GM19463 (cell line): ENCODE measurements around the gene C10orf67.
"Not testable (repeated sequence)": the region's sequence is repeated elsewhere in the genome, so short reads cannot be mapped to it uniquely, and the experiment has no call there.

ENCODE experiments used
- ATAC-seq: cut with Tn5 transposase; IDR thresholded peaks from one replicate; pipeline ENCODE4 v1.9.1; 2021; ENCODE audit warnings: mild to moderate bottlenecking, moderate library complexity; ENCODE audit not compliant: unreplicated experiment

C10orf67 gene

DNA sequence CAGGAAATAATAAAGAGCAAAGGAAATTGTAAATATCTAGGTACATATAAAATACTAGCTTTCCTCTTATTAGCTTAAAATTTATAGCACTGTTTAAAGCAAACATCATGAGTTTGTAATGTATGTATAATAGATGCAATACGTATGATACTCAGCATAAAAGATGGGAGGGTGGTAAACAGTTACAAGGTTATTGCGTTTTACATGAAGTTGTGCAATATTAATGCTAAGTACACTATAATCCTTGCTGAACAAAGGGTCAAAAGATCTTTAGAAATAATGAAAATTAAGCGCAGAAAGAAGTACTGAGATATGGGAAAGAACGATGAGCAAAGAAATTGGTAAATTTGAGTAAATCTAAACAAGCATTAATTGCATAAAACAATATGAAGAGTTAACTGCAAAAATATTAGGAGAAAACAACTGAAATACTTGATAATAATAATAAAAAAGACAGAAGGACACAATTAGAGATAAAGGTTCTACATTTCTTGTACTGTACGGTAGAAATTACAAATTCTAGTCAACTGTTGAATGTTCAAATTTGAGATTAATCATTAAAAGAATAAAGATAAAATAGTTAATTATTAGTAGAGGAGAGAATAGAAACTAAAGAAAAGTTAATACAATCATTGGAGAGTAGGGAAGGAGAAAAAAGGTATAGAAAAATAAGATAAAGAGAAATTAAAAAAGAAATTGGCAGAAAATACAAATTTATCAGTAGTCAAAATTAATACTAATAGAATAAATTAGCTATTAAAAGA lies 17.9 kb downstream of the C10orf67 start:
- ATAC-seq, result no peak

DNA sequence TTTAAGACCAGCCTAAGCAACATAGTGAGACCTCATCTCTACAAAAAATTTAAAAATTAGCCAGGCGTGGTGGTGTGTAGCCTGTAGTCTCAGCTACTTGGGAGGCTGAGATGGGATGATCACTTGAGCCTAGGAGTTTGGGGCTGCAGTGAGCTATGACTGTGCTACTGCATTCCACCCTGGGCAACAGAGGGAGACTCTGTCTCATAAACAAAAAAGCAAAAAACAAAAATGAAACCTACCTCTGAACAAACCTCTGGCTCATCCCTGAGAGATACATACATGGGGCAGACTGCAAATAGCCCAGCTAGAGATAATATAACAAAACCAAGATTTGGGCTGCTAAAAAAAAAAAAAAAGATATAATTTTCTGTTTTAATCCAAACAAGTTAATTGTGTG lies 19.5 kb downstream of the C10orf67 start:
- ATAC-seq, result peak; percentile 90

DNA sequence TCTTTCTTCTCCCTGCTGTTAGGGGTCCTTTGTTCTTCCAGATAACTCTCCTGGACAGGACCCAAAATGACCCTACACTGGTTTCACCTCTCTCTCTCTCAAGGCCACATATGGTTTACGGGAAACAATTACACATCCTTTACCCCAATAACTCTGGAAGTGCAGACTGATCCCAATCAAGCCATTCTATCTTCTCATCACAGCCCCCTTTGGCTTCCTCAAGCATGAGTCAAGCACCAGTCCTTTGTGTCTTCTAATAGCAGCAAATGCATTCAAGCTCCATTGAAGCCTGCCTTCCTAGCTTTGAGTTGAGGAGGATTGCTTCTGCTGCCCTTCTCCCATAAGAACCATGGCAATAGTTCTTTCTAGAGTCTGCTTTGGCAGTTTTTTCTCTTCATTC lies 20.2 kb downstream of the C10orf67 start:
- no peak for ATAC-seq

DNA sequence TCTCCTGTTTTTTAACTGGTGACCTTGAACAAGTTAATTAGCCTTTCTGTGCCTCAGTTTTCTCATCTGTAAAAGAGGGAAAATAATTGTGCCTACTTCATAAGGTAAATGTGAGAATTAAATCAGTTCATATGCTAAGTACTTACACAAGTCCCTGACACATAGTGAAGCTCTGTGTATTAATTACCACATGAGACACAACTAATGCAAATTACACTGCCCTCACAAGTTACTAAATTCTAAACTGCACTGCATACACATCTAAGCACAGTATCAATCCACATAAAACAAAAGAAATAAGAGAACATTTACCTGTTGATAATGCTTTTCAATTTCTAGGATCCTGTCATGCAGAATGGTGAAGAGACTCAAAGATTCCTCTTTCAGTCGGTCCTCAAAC lies 22.5 kb downstream of the C10orf67 start:
- ATAC-seq, result no peak

DNA sequence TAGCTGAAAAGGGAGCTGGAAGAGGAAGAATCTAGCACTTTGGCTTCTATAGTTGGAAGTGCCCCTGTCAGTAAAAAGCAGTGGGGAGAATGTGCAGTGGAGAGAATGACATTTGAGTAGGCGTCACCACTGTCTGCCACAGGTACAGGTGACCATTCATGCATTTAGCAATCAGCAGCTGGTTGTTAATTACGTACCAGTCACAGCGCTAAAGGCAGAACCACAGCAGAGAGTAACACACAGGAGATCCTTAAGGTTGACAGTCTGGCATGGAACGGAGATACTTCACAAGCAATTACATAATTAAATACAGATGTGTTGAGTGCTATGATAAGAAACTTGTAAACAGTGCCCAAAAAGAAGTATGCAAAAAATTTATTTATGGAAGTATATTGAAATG lies 24.8 kb downstream of the C10orf67 start:
- no peak for ATAC-seq

DNA sequence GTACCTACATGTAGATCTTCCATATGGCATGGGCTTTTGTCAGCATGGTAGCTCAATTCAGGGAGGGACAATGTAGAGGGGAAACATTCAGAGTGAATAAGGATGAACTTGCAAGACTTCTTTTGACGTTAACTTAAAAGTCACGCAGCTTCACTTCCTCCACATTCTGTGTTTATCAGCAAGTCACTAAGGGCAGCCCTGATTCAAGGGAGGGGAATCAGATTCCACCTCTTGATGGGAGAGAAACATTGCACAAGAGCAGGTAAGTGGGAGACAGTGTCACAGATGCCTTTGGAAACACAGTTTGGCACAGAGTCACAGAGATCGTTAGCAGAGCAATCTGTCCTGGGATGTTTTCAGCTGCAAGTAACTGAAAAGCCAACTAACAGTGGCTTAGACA lies 26.2 kb downstream of the C10orf67 start:
- no peak for ATAC-seq

DNA sequence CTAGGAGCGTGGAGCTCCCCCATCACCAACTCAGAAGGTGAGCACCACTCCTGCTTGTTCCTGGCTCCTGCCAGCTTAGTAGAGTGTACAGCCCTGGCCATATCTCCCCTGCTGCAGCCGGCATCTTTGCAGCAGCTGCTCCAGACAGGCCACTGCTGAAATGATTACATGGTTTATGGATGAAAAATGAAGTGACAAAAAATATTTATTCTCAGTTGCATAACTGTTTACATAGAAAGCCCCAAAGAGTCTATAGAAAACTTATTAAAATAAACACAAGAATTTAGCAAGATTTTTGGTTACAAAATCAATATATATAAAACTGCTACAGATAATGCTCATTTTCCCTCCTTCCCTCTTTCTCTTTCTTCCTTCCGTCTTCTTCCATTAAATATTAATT lies 27.2 kb downstream of the C10orf67 start:
- ATAC-seq, result no peak

DNA sequence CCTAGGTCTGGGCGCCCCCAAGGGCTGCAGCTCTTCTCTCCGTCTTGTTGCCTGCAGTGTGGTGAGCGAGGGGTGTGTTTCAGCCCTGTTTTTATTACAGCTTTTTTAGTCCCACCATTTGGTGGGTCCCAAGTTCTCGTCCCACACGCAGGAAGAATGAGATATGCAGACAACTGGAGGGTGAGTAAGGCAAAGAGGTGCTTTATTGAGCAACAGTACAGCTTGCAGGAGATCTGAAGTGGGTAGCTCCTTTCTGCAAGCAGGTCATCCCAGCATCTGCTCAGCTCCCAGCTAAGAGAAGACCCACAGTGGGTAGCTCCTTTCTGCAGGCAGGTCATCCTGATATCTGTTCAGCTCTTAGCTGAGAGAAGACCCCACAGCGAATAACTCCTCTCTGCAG lies 28.2 kb downstream of the C10orf67 start:
- no peak for ATAC-seq

DNA sequence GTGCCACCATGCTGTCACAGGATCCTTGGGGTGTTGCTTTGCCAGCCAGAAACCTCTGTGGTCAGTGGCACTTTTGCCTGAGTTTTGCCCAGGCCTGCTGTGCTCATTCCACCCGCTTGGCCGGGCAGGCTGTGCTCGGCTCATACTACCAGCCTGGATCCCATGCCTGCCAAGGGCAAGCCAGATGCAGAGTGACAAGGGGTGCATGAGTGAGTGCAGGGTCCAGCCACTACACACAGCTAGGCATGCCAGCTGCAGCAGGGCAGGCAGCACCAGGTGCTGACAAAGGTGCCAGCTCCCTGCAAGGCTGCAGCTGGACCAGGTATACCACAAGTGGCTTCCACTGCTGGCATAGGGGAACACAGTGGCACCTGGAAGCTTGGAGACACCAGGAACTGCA lies 28.6 kb downstream of the C10orf67 start:
- no peak for ATAC-seq

DNA sequence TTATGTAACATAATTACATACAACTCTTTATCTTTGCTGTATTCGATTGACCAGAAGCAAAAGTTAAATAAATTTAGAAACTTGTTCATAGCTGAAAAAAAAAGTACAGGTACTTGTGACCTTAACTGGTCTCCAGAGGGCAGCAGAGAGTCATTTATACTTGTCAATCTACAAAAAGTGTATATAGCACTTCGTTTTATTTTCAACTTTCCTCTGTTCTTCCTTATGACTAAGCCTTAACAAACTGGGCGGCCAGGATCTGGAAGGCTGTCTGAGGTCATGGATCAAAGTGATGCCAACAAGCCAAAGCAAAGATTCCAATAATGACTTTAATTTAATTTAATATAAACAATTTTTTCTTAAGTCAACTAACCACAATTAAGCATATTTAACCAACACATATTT lies 29.8 kb downstream of the C10orf67 start:
- peak; percentile 51 for ATAC-seq

DNA sequence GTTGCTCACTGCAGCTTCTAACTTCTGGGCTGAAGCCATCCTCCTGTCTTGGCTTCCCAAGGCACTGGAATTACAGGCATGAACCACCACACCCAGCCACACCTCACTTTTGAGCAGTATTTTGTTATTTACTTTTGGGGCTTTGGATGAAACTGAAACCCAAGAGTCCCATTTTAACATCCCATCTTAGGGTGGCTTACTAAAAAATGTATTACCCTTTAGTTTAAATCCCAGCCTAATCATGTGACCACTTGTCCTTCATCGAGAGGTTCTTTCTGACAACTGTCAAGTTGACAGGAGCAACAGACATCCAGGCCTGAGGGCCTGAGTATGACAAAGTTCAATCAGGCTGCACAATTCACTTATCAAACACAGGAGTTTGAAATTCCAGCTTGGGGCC lies 33.6 kb downstream of the C10orf67 start:
- no peak for ATAC-seq

DNA sequence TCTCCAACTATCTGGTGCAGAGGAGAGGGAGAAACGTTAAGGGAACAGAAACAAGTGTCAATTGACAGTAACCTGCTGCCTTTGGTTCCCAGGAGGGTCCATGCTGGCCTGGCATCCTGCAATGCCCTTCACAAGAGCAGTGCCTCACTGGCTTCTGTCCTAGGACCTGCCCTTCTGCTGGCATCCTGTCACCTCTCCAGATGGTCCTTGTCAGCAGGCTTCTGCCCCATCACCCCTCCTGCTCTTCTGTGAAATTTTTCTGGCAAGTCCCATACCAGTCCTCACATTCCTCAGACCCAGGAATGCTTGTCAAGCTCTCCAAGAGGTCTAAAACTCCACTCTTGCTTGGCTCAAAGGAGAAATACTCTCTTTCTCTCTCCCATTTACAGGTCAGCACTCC lies 34.2 kb downstream of the C10orf67 start:
- ATAC-seq, result no peak

DNA sequence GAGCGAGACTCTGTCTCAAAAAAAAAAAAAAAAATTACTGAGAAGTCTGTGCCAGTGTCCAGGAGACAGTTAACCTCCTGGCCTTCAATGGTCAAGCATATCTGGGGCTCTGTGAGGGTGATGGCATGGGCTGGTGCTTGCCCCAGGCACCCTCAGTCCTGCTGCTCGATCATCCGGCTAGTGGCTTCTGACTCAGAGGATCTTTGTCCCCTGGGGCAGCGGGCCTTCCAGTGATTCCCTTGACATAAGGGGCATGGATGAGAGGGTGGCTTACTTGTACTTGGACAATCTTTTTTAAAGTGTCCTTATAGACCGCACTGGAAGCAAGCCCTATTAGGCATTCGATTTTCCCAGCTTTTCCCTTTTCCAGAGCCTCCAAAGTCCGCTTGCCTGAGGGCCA lies 44.6 kb downstream of the C10orf67 start:
- ATAC-seq, result not testable (repeated sequence)

DNA sequence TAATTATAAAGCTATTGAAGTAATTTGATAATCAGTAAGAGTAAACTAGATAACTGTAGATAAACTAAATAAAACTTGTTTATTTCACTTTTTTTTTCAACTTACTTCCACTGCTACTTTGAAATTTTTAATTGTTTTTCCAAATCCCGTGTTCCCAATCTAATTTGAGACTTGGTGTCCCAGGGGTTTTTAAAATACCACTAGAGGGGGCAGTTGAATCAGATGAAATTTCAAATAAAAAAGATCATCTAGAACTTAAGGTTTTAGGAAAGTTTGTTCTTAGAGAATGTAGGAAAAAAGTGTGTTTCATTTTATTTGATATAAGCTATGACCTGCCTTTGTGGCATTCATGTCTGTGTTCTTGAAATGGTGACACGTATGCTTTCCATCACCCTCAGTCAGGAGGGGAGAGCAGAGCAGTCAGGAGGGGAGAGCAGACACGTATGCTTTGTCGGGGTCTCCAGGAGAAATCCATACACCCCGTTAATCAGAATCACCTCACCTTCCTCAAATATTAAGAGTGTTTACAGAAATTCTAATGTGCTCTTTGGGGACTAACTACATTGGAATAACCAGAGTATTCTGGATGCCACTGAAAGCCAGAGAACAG lies 49.9 kb downstream of the C10orf67 start:
- ATAC-seq, result no peak

DNA sequence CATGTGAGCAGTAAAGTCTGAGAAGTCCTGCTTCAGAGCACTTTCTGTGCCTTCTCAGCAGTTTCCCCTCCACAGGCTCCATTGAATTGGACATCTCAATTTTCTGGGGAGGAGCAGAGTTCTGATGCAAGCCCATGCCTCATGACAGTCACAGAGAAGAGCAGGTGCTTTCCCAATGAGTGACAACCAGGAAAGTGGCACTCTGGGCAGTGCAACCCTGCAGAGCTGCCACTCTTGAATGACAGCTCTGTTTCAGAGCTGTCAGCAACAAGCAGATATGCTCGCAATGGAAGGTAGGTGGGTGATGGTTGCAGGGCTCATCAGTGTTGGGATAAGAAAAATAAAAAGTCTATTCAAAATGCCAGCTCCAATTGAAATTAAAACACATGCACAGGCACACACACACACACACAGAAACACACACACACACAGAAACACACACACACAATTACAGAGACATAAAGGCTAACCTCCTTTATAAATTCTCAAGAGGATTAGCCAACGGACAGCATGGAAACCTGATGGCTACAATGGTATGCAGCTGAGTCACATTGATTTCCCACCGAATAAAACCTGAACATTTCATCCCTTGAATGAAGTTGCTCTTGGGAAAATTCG lies 50.5 kb downstream of the C10orf67 start:
- no peak for ATAC-seq

DNA sequence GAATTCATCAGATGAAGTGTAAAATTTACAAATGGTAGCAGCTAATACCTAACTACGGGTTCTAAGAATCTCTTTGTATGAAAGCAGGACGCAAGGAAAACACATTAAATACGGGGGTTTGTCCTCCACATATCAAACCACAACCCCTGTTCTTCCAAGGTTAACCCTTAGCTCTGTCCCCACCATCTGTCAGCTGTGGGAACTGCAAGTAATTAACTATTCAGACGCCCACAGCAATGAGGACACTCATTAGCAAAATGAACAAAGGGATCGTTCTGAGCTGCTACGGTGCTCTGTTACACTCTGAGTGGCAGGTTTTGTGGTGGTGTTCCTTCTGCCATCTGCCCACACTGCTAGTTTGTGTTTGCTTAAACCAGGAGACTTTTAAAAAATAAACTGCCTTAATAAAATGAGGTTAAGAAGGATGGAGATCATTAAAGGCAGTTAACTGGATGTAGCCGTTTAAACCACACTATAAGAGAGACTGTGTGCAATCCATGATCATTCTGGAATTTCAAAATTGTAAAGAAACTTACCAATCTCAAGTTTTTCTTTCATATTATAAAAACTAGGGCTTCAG lies 51.4 kb downstream of the C10orf67 start:
- peak; percentile 94 for ATAC-seq

DNA sequence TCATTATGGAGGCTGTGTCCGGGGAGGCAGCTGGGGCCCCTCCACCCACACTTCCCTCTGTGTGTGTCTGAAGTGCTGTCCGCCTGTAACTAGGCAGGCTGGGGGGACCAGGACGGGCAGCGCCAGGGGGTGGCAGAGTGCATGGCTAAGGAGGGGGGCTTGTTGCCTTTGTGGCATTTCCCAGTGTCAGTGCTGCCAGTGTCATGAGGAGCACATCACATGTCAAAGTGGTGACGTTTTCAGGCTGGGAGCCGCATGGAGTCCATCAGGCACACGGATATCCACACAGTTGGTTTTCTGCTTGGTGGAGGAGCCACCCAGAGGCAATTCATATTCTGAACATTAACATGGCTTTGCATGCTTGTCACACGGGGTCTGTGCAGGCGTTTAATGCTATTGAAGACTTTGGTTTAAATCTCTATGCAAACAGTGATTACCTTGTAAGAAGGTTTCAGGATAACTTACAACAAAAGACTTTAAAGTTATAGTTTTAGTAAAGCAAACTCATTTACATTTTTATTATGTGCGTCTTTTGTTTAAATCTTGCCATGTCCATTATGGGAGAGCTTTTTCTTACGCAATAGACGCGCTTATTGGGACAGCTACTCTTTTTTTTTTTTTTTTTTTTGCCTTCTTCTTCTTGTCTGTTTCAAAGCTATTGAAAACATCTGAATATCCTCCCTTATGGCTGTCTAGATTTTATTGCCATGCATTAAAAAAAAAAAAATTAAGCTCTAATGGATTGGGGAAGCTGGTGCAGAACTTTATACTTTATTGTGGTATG lies 52.9 kb downstream of the C10orf67 start:
- ATAC-seq, result no peak

DNA sequence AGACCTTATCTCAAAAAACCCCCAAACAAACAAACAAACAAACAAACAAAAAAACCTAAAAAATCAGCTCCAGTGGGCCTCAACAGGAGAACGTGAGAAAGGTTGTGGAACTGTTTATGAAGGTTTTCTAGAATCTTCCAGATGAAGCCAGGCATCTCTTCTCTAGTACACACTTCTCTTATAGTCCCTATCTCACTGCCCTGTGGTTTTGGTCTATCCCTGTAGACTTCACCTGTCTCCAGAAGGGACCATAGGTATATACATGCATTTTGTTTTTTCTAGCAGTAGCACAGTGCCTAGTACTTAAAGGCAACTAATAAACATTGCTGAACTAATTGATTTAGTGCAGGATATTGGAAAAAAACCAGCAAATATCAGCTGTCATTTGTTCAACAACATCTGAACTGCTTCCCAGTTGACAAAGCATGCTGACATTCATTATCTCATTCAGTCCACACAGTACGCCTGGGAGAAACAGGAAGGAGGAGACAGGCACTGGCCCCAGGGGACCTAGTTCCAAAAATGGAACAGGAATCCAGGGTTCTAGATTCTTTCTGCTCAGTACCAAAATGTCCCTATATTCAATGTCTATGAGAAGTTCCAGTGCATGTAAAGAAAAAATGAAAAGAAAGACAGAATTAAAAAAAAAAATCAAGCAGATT lies 59.8 kb downstream of the C10orf67 start:
- ATAC-seq, result no peak

DNA sequence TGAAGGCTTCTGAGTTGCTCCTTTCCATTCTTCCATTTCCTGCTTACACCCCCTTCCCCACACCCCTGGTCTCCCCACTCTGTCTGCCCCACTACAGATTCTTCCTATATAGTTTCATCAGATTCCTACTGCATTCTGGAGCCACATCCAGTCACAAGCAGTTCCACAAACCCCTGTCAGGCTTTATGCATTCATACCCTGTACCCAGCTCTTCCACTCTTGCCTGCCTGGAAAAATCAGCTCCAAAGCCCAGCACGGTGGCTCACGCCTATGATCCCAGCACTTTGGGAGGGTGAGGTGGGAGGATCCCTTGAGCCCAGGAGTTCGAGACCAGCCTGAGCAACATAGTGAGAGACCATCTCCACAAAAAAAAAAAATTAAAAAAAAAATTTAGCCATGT lies 60.4 kb downstream of the C10orf67 start:
- no peak for ATAC-seq

DNA sequence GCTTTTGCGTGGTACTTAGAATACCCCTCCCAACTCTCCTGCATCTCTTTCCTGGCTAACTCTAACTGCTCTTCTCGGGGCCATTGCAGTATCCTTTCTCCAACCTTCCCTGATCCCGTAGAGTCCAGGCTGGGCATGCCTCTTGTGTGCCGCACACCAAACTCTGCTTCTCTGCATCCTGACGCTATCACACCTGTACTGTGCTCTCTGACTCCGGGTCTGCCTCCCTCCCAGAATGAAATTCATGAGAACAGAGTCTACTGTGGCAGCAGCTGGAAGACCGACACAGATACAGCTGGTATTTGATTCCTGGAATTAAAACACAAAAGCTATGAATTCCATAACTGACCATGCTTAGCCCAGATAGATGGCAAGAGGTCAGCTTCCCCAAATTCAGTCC lies 60.9 kb downstream of the C10orf67 start:
- ATAC-seq, result no peak

DNA sequence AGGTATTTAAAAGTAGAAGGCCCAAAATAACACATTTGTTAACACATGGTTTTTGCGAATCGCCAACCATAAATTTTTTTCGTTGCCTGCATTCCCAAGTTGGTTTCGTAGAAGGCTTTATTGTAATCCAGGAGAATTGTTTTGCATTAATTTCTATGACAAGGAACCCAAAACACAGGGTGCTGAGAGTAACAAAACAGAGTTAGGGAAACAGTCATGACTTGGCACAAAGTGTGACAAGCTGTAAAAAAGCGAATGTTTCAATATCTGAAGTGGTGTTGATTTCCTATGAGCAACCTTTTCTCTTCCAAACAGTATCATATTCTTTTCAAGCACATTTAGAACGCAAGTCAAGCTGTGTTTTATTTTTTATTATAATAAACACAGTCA lies 63.6 kb downstream of the C10orf67 start:
- ATAC-seq, result no peak
